ENCODE data around the gene SP6. TPM values are rescaled to one million over a fixed set of nuclear protein-coding genes. Genes with fewer than 3 reads are reported as not detected.

The SP6 gene
- total RNA-seq, 2 experiments from 2014 or later = 0.10 to 0.12 TPM

DNA sequence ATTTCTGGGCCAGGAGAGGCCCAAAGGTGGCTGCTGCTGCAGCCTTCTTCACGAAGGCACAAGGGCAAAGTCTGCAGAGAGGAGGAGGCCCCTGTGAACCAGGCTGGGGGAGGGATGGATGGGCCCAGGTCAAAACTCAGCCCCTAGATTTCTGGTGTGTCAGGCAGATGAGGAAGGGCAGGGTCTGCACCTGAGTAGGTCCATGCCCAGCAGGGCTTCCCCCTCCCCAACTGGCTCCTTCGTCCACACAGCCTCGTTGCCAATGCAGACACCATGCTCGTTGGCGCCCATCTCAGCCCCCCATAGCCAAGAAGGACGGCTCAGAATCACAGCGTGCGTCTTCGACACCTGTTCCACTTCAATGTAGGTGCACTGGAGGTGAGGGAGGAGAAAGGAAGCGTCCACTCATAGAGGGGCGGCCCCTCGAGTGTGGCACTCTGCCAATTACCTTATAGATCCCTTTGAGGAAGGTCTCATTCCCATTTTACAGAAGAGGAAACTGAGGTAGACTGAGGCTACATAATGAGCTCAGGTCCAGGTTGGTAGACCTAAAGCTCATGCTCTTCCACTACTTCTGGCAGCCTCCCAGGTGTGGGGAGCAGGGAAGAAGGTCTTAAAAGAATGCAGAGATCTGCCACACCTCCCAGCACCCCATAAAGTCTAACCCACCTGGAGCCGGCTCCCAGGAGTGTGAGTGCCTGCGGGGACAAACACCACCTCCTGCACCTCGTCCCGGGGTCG is 10.8 kb downstream of the SP6 start:
- Mint-ChIP-seq H3K36me3 (peaks cover 1% of the 10 kb centered on the region), H3K27me3 (peaks cover 10% of the 10 kb centered on the region), H3K27ac (no peak overlapping the region), H3K4me3 (peak overlapping the region; percentile 91), H3K4me1 (ENCODE audit: low read depth) (peaks cover 31% of the 10 kb centered on the region), H3K9me3 (no peaks in the 10 kb centered on the region)
- POLR2A ChIA-PET = interaction anchor here (0.7 to 2.3 kb wide), 4 partner anchors 8 to 101 kb away, joined by 3 to 15 read pairs (median 8); partner anchors contain the start of genes LRRC46, MRPL10, PNPO and SP2
- CTCF ChIA-PET = interaction anchor here (1.0 to 18.4 kb wide), 10 partner anchors 9 to 131 kb away, joined by 3 to 672 read pairs (median 12); partner anchors contain the start of genes CDK5RAP3, LRRC46, MRPL10 and SP2
- DNase-seq = no peak
- intact Hi-C loops (cut with micrococcal nuclease) = loop anchor here (5.0 to 10.0 kb wide), 2 partner anchors 182 to 265 kb away; partner anchors contain the start of genes CBX1 and SNX11

DNA sequence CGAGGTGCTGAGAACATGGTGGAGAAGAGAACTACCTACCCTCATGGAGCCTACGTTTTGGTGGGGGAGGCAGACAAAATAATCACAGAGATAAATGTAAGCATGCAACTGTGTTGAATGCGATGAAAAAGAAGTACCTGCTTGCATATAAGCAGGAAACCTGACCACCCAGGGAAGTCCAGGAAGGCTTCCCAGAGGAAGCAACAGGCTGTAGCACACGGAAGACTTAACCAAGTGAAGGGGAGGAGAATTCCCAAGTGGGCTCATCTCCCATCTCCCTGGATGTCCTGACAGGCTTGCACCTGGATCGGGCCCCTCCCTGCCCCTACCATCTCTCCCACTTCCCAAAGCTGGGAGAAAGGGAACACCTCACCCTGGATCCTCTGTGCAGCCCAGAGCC is 11.9 kb downstream of the SP6 start:
- H3K36me3 Mint-ChIP-seq = peaks cover 1% of the 10 kb centered on the region
- DNase-seq = no peak
- intact Hi-C loops (cut with micrococcal nuclease) = no loop called here
- ChIA-PET CTCF (interaction anchor here (4.8 to 18.4 kb wide), 2 partner anchors 49 to 108 kb away, joined by 22 to 672 read pairs; partner anchors contain the start of gene SP2), POLR2A (no interaction called here)
- H3K9me3 Mint-ChIP-seq = no peaks in the 10 kb centered on the region
- H3K4me1 Mint-ChIP-seq (ENCODE audit: low read depth) = peaks cover 42% of the 10 kb centered on the region
- no peak overlapping the region for H3K27ac Mint-ChIP-seq
- peaks cover 2% of the 10 kb centered on the region for H3K27me3 Mint-ChIP-seq
- no peak overlapping the region for H3K4me3 Mint-ChIP-seq

DNA sequence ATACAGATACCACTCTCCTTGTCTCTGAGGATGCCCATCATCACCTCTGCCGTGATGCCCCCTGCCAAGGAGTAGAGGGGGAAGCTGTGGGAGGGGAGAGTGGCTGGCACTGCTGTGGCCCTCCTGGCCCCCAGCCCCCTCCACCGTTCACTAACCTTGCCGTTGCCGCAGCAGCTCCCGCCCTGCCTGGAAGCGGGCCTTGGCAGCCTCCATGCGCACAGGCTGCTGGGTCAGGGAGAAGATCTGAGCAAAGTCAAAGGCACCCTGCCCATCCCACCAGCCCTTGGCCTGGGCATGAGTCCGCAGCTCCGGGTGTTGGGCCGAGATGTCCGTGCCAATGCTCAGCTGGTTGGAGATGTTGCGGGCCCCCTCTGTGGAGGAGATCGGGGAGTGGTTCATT is 12.3 kb downstream of the SP6 start:
- Mint-ChIP-seq H3K9me3 (no peaks in the 10 kb centered on the region), H3K36me3 (peaks cover 1% of the 10 kb centered on the region), H3K4me1 (ENCODE audit: low read depth) (peaks cover 46% of the 10 kb centered on the region), H3K4me3 (no peak overlapping the region), H3K27me3 (peaks cover 2% of the 10 kb centered on the region), H3K27ac (no peak overlapping the region)
- DNase-seq = no peak
- CTCF ChIA-PET = interaction anchor here (18.4 kb wide), 1 partner anchor 50 kb away, joined by 672 read pairs; the partner anchor contains the start of gene SP2
- intact Hi-C loops (cut with micrococcal nuclease) = no loop called here
- POLR2A ChIA-PET = no interaction called here

GRCh38 chr17:47837401-47838039 is 13.4 kb downstream of the SP6 start:
- Mint-ChIP-seq H3K4me3 (no peak overlapping the region), H3K36me3 (peaks cover 1% of the 10 kb centered on the region), H3K9me3 (no peaks in the 10 kb centered on the region), H3K4me1 (ENCODE audit: low read depth) (peaks cover 42% of the 10 kb centered on the region), H3K27me3 (no peaks in the 10 kb centered on the region), H3K27ac (no peak overlapping the region)
- no peak for DNase-seq
- ChIA-PET POLR2A (no interaction called here), CTCF (interaction anchor here (0.8 to 18.4 kb wide), 3 partner anchors 11 to 133 kb away, joined by 3 to 672 read pairs (median 4); partner anchors contain the start of genes CDK5RAP3 and SP2)
- intact Hi-C loops (cut with micrococcal nuclease) = no loop called here

DNA sequence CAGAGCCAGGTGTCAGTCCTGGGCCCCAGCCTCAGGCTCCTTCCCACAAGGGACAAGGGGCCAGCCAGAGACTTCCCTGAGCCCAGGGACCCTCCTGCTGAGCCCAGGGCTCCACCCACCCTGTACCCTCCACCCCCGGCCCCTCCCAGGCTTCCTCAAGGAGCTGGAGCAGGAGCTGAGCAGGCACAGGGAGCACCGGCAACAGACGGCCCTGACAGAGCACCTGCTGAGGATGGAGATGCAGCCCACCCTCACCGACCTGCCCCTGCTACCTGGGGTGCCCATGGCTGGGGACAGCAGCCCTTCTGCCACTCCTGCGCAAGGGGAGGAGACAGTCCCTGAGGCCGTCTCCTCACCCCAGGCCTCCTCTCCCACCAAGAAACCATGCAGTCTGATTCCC is 14.4 kb downstream of the SP6 start:
- CTCF ChIA-PET = interaction anchor here (18.4 kb wide), 1 partner anchor 52 kb away, joined by 672 read pairs; the partner anchor contains the start of gene SP2
- DNase-seq = no peak
- POLR2A ChIA-PET = no interaction called here
- Mint-ChIP-seq H3K27ac (no peak overlapping the region), H3K27me3 (no peaks in the 10 kb centered on the region), H3K4me1 (ENCODE audit: low read depth) (peaks cover 39% of the 10 kb centered on the region), H3K9me3 (no peaks in the 10 kb centered on the region), H3K4me3 (no peak overlapping the region), H3K36me3 (peaks cover 1% of the 10 kb centered on the region)
- intact Hi-C loops (cut with micrococcal nuclease) = no loop called here

DNA sequence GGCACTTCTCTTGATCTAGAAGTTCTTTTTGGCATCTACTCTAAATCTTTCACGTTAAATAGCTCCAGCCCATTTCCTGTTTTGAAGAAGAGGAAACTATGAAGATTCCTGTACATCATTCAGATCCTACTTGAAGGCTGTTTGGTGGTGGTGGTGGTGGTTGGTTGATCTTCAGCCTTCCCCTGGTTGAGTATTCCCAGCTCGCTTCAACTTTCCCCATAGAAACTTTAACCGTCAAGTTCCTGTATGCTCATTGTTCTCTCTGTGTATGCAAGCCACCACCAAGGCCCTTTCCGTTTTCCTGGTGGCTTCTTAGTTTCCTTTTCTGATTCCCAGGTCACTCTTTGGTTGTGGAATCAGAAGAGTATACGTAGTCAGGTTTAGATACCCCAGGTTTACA is 16.2 kb downstream of the SP6 start:
- Mint-ChIP-seq H3K36me3 (peaks cover 1% of the 10 kb centered on the region), H3K4me3 (no peak overlapping the region), H3K4me1 (ENCODE audit: low read depth) (peaks cover 37% of the 10 kb centered on the region), H3K9me3 (no peaks in the 10 kb centered on the region), H3K27me3 (no peaks in the 10 kb centered on the region), H3K27ac (peak overlapping the region; percentile 13)
- POLR2A ChIA-PET = interaction anchor here (0.9 kb wide), 1 partner anchor 61 kb away, joined by 3 read pairs; the partner anchor contains the start of gene SP2
- DNase-seq = no peak
- intact Hi-C loops (cut with micrococcal nuclease) = no loop called here
- CTCF ChIA-PET = interaction anchor here (1.2 to 18.4 kb wide), 3 partner anchors 8 to 114 kb away, joined by 6 to 672 read pairs (median 7); partner anchors contain the start of gene SP2

DNA sequence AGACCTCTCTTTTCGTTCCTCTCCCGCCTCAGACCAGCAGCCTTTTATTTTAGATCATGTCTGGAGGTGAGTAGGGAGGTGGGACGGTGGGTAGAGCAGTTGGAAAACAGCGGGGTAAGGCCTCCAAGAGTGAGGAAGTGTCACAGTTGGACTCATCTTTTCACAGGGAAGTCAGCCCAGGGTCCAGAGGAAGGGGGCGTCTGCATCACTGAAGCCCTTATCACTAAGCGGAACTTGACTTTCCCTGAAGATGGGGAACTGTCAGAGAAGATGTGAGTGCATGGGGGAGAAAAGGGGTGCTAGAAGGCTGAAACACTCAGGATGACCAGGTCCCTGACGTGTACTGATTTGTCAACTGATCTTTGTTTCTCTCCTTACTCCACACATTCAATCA is 19.0 kb downstream of the SP6 start:
- CTCF ChIA-PET = interaction anchor here (0.6 to 3.0 kb wide), 12 partner anchors 9 to 626 kb away, joined by 3 to 19 read pairs (median 6); partner anchors contain the start of genes CDK5RAP3, OSBPL7 and SCRN2
- Mint-ChIP-seq H3K4me1 (ENCODE audit: low read depth) (peaks cover 50% of the 10 kb centered on the region), H3K4me3 (peak overlapping the region; percentile 85), H3K36me3 (peaks cover 3% of the 10 kb centered on the region), H3K27me3 (no peaks in the 10 kb centered on the region), H3K9me3 (no peaks in the 10 kb centered on the region), H3K27ac (peak overlapping the region; percentile 81)
- intact Hi-C loops (cut with micrococcal nuclease) = loop anchor here (1.0 kb wide), 1 partner anchor 109 kb away; the partner anchor contains the start of gene PNPO
- POLR2A ChIA-PET = interaction anchor here (0.6 to 2.2 kb wide), 5 partner anchors 9 to 63 kb away, joined by 3 to 13 read pairs (median 10); partner anchors contain the start of genes OSBPL7, SCRN2 and SP2
- no peak for DNase-seq

- Mint-ChIP-seq H3K9me3 (no peaks in the 10 kb centered on the region), H3K4me1 (ENCODE audit: low read depth) (peaks cover 50% of the 10 kb centered on the region)
- POLR2A ChIA-PET = interaction anchor here (0.6 to 2.2 kb wide), 5 partner anchors 9 to 64 kb away, joined by 3 to 13 read pairs (median 10); partner anchors contain the start of genes OSBPL7, SCRN2 and SP2
These were observed 19.7 kb downstream of the SP6 start, which contains the start of the genes LRRC46 and MRPL10 for GRCh38 chr17:47831003-47831933. TSS of gene LRRC46 (plus strand) at chr17:47831670. CDS start at chr17:47831990, 320 bp downstream. TSS of gene MRPL10 (minus strand) at chr17:47831541. CDS start at chr17:47831511, 30 bp downstream.

DNA sequence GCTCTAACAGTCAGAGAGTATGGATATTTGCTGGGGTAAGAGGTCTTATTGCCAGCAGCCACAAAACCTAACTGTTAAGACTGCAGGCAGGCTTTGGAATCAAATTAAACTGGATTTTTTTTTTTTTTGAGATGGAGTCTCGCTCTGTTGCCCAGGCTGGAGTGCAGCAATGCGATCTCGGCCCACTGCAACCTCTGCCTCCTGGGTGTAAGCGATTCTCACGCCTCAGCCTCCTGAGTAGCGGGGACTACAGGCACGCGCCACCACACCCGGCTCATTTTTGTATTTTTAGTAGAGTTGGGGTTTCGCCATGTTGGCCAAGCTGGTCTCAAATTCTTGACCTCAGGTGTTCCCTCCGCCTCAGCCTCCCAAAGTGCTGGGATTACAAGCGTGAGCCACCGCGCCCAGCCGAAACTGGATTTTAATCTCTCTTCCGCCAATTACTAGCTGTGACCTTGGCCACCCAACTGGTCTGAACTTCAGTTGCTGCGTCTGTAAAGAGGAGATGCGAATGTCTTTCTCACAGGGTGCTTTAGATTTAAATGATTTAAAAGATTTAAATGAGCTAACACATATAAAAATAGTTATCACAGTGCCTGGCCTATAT is 20.5 kb downstream of the SP6 start:
- Mint-ChIP-seq H3K27ac (peak overlapping the region; percentile 81), H3K4me3 (peak overlapping the region; percentile 85), H3K36me3 (peaks cover 14% of the 10 kb centered on the region), H3K4me1 (ENCODE audit: low read depth) (peaks cover 50% of the 10 kb centered on the region), H3K9me3 (no peaks in the 10 kb centered on the region), H3K27me3 (no peaks in the 10 kb centered on the region)
- intact Hi-C loops (cut with micrococcal nuclease) = loop anchor here (1.0 kb wide), 1 partner anchor 111 kb away; the partner anchor contains the start of gene PNPO
- ChIA-PET POLR2A (interaction anchor here (1.1 to 2.2 kb wide), 2 partner anchors 8 to 17 kb away, joined by 3 to 13 read pairs; partner anchors contain the start of gene OSBPL7), CTCF (interaction anchor here (0.7 to 3.0 kb wide), 11 partner anchors 9 to 140 kb away, joined by 3 to 19 read pairs (median 6); partner anchors contain the start of genes CDK5RAP3, OSBPL7, PNPO and SCRN2)
- no peak for DNase-seq

More at GRCh38 chr17:47831003-47831933, 19.7 kb downstream of the SP6 start, which contains the start of the genes LRRC46 and MRPL10:
- peak within 1 kb of the TSS; percentile 85 for H3K4me3 Mint-ChIP-seq
- DNase-seq = peak; percentile 96
- no peaks in the 10 kb centered on the region for H3K27me3 Mint-ChIP-seq
- peaks cover 10% of the 10 kb centered on the region for H3K36me3 Mint-ChIP-seq
- peak within 1 kb of the TSS; percentile 81 for H3K27ac Mint-ChIP-seq
- CTCF ChIA-PET = interaction anchor here (0.6 to 3.0 kb wide), 14 partner anchors 9 to 625 kb away, joined by 3 to 19 read pairs (median 6); partner anchors contain the start of genes CDK5RAP3, OSBPL7, PNPO and SCRN2
- intact Hi-C loops (cut with micrococcal nuclease) = loop anchor here (1.0 kb wide), 1 partner anchor 110 kb away; the partner anchor contains the start of gene PNPO

DNA sequence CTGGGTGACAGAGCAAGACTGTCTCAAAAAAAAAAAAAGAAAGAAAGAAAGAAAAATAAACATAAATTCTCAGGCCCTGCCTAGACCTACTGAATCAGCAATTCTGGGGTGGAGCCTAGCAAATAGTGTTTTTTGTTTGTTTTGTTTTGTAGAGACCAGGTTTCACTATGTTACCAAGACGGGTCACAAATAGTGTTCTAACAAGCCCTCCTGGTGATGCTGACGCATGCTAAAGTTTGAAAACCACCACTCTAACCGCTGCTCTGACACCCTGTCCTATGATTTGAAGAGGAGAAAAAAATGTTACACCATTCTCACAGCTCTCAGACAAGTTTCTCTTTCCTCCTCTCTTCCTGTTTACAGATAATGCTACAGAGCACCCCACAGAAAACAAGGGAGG is 21.1 kb downstream of the SP6 start:
- peaks cover 45% of the 10 kb centered on the region for H3K4me1 Mint-ChIP-seq (ENCODE audit: low read depth)
- intact Hi-C loops (cut with micrococcal nuclease) = loop anchor here (10.0 kb wide), 1 partner anchor 115 kb away; no protein-coding TSS in a partner anchor
- H3K36me3 Mint-ChIP-seq = peaks cover 17% of the 10 kb centered on the region
- ChIA-PET POLR2A (no interaction called here), CTCF (interaction anchor here (0.7 to 3.0 kb wide), 3 partner anchors 11 to 21 kb away, joined by 3 to 17 read pairs (median 16); partner anchors contain the start of genes SCRN2 and SP6)
- peak; percentile 62 for DNase-seq
- no peaks in the 10 kb centered on the region for H3K9me3 Mint-ChIP-seq
- no peaks in the 10 kb centered on the region for H3K27me3 Mint-ChIP-seq
- peak overlapping the region; percentile 81 for H3K27ac Mint-ChIP-seq
- H3K4me3 Mint-ChIP-seq = peak overlapping the region; percentile 85

Measured in activated CD4-positive, alpha-beta memory T cell treated with anti-CD3 and anti-CD28 coated beads for 36 hours (primary cell).